IPS DF 19.7 (cell line): ENCODE data around the gene TVP23C.
"Not testable (repeated sequence)": the region's sequence is repeated elsewhere in the genome, so short reads cannot be mapped to it uniquely, and the experiment has no call there.

Experiments
- DNase-seq: peaks from one replicate; pipeline ENCODE4 v3.0.0-alpha.2; 2013; ENCODE audit warnings: low read depth, low spot score

The TVP23C gene

GRCh38 chr17:15563375-15563857 lies at the start of gene TVP23C:
Gene TVP23C, minus strand, starts transcription at chr17:15563483. Its CDS starts 35 bp downstream, at chr17:15563448.
- DNase-seq, result peak; percentile 64

DNA sequence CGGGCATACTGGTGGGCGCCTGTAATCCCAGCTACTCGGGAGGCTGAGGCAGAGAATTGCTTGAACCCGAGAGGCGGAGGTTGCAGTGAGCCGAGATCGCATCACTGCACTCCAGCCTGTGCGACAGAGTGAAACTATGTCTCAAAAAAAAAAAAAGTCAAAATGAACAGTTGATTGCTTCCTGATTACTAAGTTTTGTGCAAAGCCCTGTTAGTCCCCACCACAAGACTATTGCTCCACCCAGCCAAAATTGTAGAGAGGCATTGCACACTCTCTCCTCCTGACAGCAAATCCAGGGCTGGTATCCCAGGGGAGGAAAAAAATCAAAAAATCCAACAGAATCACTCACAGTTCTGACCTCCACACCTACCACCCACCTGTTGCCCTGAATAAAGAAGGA lies 29.7 kb upstream of the TVP23C start:
- not testable (repeated sequence) for DNase-seq

DNA sequence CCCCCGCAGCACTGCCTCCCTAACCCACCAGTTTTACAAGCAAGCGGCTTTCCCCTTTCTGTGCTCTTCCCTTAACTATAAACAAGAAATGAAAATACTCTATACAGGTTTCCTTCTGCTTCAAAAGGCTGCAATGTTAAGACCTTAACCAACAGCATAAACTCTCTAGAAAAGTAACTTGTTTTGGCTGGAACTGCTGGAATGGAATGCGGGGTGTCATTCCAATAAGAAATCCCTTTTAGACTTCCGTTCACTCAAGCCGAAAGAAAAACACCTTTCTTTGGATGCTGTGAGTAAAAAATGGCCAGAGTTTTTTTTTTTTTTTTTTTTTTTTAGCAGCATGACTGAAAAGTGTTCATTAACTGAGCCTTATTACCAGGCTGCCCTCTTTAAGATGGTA lies 28.7 kb upstream of the TVP23C start:
- not testable (repeated sequence) for DNase-seq

DNA sequence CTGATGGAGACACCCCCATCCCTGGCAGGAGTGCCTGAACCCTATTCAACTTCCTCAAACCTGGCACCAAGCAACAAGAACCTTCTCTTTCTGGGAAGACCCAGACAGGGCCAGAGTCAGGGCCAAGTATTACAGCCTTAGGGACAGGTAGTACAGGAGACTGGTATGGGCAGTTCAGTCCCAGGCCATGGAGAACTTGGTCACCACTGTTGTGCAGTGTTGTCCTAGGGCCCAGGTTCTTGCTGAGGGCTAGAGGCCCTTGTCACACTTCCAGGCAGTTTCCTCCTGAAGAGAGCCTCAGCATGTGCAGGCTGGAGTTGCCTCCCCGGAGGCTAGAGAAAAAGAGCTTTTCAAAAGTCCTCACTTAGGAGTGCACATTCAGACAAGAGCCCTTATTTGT lies 27.6 kb upstream of the TVP23C start:
- DNase-seq, result not testable (repeated sequence)

GRCh38 chr17:15589544-15590536 lies 26.6 kb upstream of the TVP23C start:
- DNase-seq, result not testable (repeated sequence)

- not testable (repeated sequence) for DNase-seq
Measured at GRCh38 chr17:15588017-15588416, 24.7 kb upstream of the TVP23C start.

GRCh38 chr17:15583313-15583712 lies 20.0 kb upstream of the TVP23C start:
- DNase-seq, result not testable (repeated sequence)

DNA sequence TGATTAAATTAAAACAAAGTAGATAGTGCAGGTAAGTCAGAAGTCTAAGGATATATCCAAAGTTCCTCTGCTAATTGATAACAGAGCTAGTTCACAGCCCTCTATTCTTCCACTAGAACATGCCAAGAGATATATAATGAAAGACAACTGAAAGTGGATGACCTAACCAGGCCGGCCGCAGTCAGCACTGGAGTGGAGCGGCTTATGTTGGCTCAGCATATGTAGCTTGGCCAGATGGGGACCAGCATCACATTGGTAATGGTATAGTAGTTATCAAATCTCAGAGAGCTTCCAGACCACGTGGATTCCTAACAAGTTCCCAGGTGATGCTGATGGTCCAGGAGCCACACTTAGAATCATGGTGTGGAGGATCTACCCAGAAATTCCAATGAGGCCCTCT lies 18.2 kb upstream of the TVP23C start:
- DNase-seq, result not testable (repeated sequence)

DNA sequence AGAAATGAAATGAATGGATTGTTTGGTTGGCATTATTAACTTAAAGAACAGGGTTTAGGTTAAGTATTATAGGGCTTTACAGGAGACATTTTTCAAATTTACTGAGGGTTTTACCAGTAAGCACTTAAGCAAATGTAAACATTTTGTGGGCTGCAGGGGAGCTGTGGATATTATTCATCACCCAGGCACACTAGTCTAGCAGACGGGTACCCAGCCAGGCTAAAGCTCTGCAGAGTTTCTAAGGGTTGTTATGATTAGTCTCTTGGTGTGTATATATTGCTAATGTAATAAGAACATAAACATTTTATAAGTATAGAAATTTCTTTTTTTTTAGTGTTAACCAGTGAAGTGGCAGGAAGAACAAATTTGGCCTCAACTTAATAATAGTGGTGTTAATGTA lies 13.6 kb upstream of the TVP23C start:
- DNase-seq, result not testable (repeated sequence)

GRCh38 chr17:15574660-15575059 lies 11.4 kb upstream of the TVP23C start:
- not testable (repeated sequence) for DNase-seq

GRCh38 chr17:15573870-15574269 lies 10.6 kb upstream of the TVP23C start:
- DNase-seq, result not testable (repeated sequence)

DNA sequence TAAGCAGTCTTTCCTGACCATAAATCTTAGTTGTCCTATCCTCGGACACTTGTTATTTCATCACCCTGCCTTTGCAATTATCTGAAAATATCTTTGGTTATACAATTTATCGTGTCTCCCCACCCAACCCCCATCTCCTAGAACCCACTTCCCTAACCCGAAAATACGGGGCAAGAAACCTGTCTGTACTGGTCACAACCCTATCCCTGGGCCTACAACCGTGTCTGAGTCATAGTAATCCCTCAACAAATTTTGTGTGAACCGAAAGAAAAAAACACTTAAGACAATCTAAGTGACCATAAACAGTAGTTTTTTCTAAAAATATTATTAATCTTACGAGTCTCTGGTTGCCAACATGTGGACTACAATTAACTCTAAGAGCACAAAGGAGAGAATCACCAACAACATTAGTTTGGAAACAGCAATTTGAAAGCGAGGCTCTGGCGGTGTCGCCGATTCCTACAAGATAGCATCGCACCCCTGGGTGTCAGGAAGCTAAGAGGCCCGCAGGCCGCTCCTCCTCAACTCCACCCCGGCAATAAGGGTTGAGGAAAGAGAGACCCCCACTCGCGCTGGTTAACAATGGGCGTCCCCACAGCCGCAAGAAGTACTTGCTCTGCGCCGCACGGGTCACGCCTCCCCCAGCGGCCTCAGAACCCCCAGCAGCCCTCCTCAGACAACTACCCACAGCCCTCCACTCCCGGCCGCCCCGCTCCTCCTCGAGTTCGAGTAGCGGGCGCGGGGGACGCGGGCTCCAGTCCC lies 489 bp downstream of the TVP23C start:
- DNase-seq, result not testable (repeated sequence)

DNA sequence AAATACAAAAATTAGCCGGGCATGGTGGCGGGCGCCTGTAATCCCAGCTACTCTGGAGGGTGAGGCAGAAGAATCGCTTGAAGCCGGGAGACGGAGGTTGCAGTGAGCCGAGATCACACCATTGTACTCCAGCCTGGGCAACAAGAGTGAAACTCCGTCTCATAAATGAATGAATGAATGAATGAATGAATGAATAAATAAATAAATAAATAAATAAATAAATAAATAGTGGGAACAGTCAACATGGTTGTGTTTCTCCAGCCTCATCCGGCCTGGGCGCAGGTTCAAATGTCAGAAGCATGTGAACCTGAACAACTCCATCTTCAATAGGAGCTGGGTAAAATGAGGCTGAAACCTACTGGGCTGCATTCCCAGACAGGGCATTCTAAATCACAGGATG lies 1.8 kb downstream of the TVP23C start:
- DNase-seq, result not testable (repeated sequence)

DNA sequence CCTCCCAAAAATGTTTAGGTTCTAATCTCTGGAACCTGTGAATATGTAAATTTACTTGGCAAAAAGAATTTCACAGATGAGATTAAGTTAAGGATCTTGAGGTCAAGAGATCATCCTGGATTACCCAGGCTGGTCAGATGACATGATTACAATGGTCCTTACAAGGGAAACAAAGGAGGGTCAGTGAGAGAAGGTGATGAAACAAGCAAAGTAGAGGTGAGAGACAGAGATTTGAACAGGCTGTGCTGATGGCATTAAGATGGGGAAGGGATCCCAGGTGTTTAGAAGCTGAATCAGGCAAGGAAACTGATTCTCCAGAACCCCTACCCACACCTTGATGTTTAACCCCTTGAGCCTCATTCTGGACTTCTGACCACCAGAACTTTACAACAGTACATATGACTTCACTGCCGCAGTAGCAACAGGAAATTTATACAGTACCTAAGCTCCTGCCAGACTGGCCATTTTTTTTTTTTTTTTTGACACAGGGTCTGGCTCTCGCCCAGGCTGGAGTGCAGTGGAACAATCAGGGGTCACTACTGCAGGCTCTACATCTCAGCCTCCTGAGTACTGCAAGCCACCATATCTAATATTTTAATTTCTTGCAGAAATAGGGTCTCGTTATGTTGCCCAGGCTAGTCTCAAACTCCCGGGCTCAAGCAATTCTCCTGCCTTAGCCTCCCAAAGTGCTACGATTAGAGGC lies 4.7 kb downstream of the TVP23C start:
- DNase-seq, result not testable (repeated sequence)

- not testable (repeated sequence) for DNase-seq
Measured at GRCh38 chr17:15557334-15557832, 5.9 kb downstream of the TVP23C start.

DNA sequence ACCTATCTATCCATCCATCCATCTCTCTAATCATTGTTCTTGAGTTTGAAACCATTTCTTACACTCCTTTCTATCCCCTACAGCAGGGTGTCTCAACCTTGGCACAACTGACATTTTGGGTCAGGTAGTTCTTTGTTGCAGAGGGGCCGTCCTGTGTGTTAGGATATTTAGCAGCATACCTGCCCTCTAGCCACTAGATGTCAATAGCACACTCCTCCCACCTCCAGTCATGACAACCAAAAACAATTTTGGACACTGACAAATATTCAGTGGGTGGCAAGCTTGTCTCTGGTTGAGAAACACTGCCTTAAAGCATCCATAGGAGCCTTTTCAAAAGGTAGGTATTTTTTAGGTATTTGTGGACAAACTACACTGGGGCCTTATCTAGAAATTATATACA lies 10.4 kb downstream of the TVP23C start:
- not testable (repeated sequence) for DNase-seq

- not testable (repeated sequence) for DNase-seq
Measured at GRCh38 chr17:15549552-15549951, 13.7 kb downstream of the TVP23C start.

- not testable (repeated sequence) for DNase-seq
Measured at GRCh38 chr17:15546604-15547003, 16.7 kb downstream of the TVP23C start.

- DNase-seq, result not testable (repeated sequence)
Measured at GRCh38 chr17:15540371-15541219, 22.7 kb downstream of the TVP23C start.

GRCh38 chr17:15533122-15533521 lies 30.2 kb downstream of the TVP23C start:
- not testable (repeated sequence) for DNase-seq
